Loucy (cell line): Measurements from ENCODE around the gene SLC22A16.
A peak's percentile ranks its signal among the peaks of the same experiment; 100 is the strongest.

ENCODE experiments used
- H2AFZ ChIP-seq: fragments of 200-600 bp; sonication (generic); 2 replicates; pipeline ENCODE4 v1.6.0; 2016; ENCODE audit warnings: antibody characterized with exemption, mild to moderate bottlenecking, low read length, moderate library complexity
- H3F3A ChIP-seq: fragments of 200-600 bp; 2 replicates; pipeline ENCODE4 v1.6.0; 2016; ENCODE audit warnings: antibody characterized with exemption, low read depth, mild to moderate bottlenecking
- H3K27me3 ChIP-seq: fragments of 200-600 bp; sonication (generic); 2 replicates; pipeline ENCODE4 v1.6.1; 2014; ENCODE audit warnings: low read length, mild to moderate bottlenecking; ENCODE audit not compliant: insufficient read depth, poor library complexity, severe bottlenecking
- H3K36me3 ChIP-seq: fragments of 200-600 bp; sonication (generic); 2 replicates; pipeline ENCODE4 v1.6.1; 2016; ENCODE audit warnings: low read length; ENCODE audit not compliant: insufficient read depth
- H3K4me1 ChIP-seq: fragments of 200-600 bp; sonication (generic); 2 replicates; pipeline ENCODE4 v1.5.1; 2014; ENCODE audit warnings: low read length, mild to moderate bottlenecking; ENCODE audit not compliant: insufficient read depth, poor library complexity, severe bottlenecking
- H3K4me2 ChIP-seq: fragments of 200-600 bp; sonication (generic); 2 replicates; pipeline ENCODE4 v1.6.0; 2014; ENCODE audit warnings: antibody characterized with exemption, low read length, low read depth, mild to moderate bottlenecking; ENCODE audit not compliant: poor library complexity, severe bottlenecking
- H3K4me3 ChIP-seq: fragments of 200-600 bp; sonication (generic); 2 replicates; pipeline ENCODE4 v1.5.1; 2014; ENCODE audit warnings: low read length, mild to moderate bottlenecking, mixed read lengths; ENCODE audit not compliant: poor library complexity, severe bottlenecking
- H3K79me2 ChIP-seq: fragments of 200-600 bp; sonication (generic); 2 replicates; pipeline ENCODE4 v1.6.1; 2014; ENCODE audit warnings: low read length; ENCODE audit not compliant: insufficient read depth
- H3K9ac ChIP-seq: fragments of 200-600 bp; sonication (generic); 2 replicates; pipeline ENCODE4 v1.6.0; 2014; ENCODE audit warnings: mild to moderate bottlenecking, low read depth, low read length, moderate library complexity; ENCODE audit not compliant: poor library complexity, severe bottlenecking
- H3K9me2 ChIP-seq: fragments of 200-600 bp; sonication (generic); replicated peaks from 2 replicates; pipeline ENCODE4 v1.6.1; 2016; ENCODE audit warnings: low read depth, low read length, mixed read lengths
- H3K9me3 ChIP-seq: fragments of 200-600 bp; sonication (generic); 2 replicates; pipeline ENCODE4 v1.6.1; 2014; ENCODE audit warnings: mild to moderate bottlenecking, antibody characterized with exemption, low read length, low read depth; ENCODE audit not compliant: insufficient read depth
- H4K20me1 ChIP-seq: fragments of 200-600 bp; sonication (generic); 2 replicates; pipeline ENCODE4 v1.6.0; 2014; ENCODE audit warnings: antibody characterized with exemption, low read length, mild to moderate bottlenecking; ENCODE audit not compliant: insufficient read depth, poor library complexity, severe bottlenecking
- CTCF ChIP-seq: fragments of 200-600 bp; sonication (generic); conservative IDR thresholded peaks from 2 replicates; pipeline ENCODE4 v1.5.1; 2014; ENCODE audit warnings: mild to moderate bottlenecking, antibody characterized with exemption, low read length
- EZH2phosphoT487 ChIP-seq: fragments of 200-600 bp; IDR thresholded peaks from 2 replicates; pipeline ENCODE4 v1.6.1; 2018; ENCODE audit warnings: antibody characterized with exemption, mild to moderate bottlenecking, moderate library complexity, borderline replicate concordance

Gene SLC22A16

GRCh38 chr6:110467566-110468140 is 8.8 kb downstream of the SLC22A16 start:
- no peaks in the 10 kb centered on the region for H3K4me1 ChIP-seq

GRCh38 chr6:110462884-110463481 is 13.4 kb downstream of the SLC22A16 start:
- no peaks in the 10 kb centered on the region for H3K27me3 ChIP-seq
- no peaks in the 10 kb centered on the region for H3K9me2 ChIP-seq
- no peaks in the 10 kb centered on the region for H3F3A ChIP-seq
- H3K79me2 ChIP-seq: no peaks in the 10 kb centered on the region
- no peak overlapping the region for H3K4me2 ChIP-seq
- TF ChIP-seq CTCF: no peak
- no peak for TF ChIP-seq EZH2phosphoT487
- no peaks in the 10 kb centered on the region for H3K4me1 ChIP-seq
- no peaks in the 10 kb centered on the region for H4K20me1 ChIP-seq
- no peaks in the 10 kb centered on the region for H3K36me3 ChIP-seq
- H3K4me3 ChIP-seq: no peak overlapping the region
- peaks cover 15% of the 10 kb centered on the region; the same call in 1 of the 2 replicates for H3K9me3 ChIP-seq
- no peak overlapping the region for H2AFZ ChIP-seq
- no peak overlapping the region for H3K9ac ChIP-seq

More at GRCh38 chr6:110467566-110468140, 8.8 kb downstream of the SLC22A16 start:
- H4K20me1 ChIP-seq: no peaks in the 10 kb centered on the region
- H3F3A ChIP-seq: no peaks in the 10 kb centered on the region
- no peaks in the 10 kb centered on the region for H3K36me3 ChIP-seq
- no peaks in the 10 kb centered on the region for H3K79me2 ChIP-seq
- no peaks in the 10 kb centered on the region for H3K27me3 ChIP-seq
- peaks cover 10% of the 10 kb centered on the region; the same call in 1 of the 2 replicates for H3K9me3 ChIP-seq
- no peak overlapping the region for H3K9ac ChIP-seq
- H2AFZ ChIP-seq: 0 out of 2 replicates have a peak overlapping the region, but pooled peaks have one; percentile 17
- no peaks in the 10 kb centered on the region for H3K9me2 ChIP-seq
- no peak overlapping the region for H3K4me2 ChIP-seq
- no peak overlapping the region for H3K4me3 ChIP-seq
- TF ChIP-seq CTCF (no peak), EZH2phosphoT487 (no peak)

GRCh38 chr6:110461376-110461775 is 15.0 kb downstream of the SLC22A16 start:
- Histone ChIP-seq H3K9me3 (peaks cover 15% of the 10 kb centered on the region; the same call in 1 of the 2 replicates), H3K4me2 (no peak overlapping the region), H3K4me3 (no peak overlapping the region), H3K9me2 (no peaks in the 10 kb centered on the region), H3K27me3 (no peaks in the 10 kb centered on the region), H4K20me1 (no peaks in the 10 kb centered on the region), H3K9ac (no peak overlapping the region), H3K36me3 (no peaks in the 10 kb centered on the region), H3F3A (no peaks in the 10 kb centered on the region), H3K79me2 (no peaks in the 10 kb centered on the region), H3K4me1 (no peaks in the 10 kb centered on the region), H2AFZ (no peak overlapping the region)
- TF ChIP-seq EZH2phosphoT487 (no peak), CTCF (no peak)
